GM08714 (cell line): ENCODE results near the gene KRT3.

Experiments used
- H3K4me3 ChIP-seq: fragments of 200-500 bp; sonication (Bioruptor generic); 2 replicates; pipeline ENCODE4 v1.5.1; 2014; ENCODE audit warnings: mild to moderate bottlenecking, low read length, inconsistent platforms
- ZNF274 ChIP-seq: IDR thresholded peaks from 2 replicates; pipeline ENCODE4 v1.6.1; 2012; ENCODE audit warnings: mild to moderate bottlenecking, low read depth, low read length

KRT3 gene

DNA sequence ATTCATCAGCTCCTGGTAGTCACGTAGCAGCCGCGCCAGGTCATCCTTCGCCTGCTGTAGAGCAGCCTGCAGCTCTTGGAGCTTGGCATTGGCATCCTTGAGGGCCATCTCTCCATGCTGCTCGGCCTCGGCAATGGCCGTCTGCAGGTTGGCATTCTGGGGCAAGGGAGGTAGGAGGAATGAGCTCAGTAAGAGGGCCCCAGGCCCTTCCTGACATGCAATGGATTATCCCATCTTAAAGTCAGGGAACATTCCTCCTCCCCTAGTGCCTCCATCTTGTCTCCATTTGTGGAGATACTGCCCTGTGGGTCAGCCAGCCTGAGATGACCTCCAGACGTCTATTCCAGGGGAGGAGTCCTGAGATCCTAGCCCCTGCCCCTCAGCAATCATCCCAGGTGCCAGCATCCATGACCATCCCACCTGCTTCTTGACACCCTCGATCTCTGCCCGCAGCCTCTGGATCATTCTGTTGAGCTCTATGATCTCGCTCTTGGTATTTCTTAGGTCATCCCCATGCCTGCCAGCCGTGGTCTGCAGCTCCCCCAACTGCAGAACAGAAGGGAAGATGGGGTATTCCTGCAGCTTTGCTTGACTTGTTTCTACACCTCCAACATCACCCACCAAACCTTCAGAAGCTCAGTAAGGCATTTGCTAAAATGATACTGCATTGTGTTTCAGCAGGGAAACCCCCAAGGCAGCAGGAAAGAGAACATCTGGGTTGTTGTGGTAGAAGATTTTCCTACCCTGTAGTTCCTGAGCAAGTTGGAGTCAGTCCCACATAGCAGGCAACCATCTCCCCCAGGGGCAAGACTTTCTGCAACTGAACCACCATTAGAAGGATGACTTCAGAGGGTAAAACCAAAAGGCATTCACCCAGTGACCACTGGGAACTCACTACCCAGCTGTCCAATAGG is 4.4 kb downstream of the KRT3 start:
- H3K4me3 ChIP-seq = no peak overlapping the region
- no peak for TF ChIP-seq ZNF274

- H3K4me3 ChIP-seq = no peak overlapping the region
These were observed 5.3 kb downstream of the KRT3 start for GRCh38 chr12:52790427-52791270.

GRCh38 chr12:52789637-52790426 is 6.1 kb downstream of the KRT3 start:
- no peak overlapping the region for H3K4me3 ChIP-seq
- TF ChIP-seq ZNF274 = no peak

More at GRCh38 chr12:52790427-52791270, 5.3 kb downstream of the KRT3 start:
- TF ChIP-seq ZNF274 = no peak

DNA sequence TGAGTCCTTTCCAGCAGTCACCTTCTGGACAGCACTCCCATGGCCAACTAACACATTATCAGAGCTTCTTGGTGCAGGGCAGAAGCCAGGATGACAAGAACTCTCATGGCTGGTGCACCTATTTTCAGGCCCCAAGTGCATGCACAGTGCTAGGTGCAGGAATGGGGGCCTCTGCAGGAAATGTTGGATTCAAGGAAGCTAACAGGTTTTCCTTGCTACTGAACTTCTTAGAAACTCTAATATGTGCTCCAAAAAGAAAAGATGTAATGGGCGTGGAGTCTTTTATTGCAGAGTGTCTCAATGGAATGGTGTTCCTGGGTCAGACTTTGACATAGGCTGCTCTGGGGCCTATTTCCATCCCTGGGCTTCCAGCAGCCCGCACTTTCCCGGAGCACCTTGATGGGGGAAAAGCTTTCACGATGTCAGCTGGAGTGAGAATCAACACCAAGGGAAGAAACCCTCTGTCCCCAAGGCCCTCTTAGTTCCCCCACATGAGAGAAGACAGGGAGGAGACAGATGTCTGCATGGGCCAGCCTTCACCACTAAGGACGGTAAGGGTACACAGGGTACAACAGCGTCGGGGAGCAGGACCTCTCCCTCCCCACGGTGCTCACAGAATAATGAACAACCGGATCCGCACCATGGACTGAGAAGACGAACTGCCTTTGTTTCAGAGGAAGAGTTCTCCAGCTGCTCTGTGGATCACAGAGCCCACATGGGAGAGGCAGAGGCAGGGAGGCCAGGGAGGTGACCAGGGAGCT is 6.9 kb downstream of the KRT3 start:
- TF ChIP-seq ZNF274 = no peak
- no peak overlapping the region for H3K4me3 ChIP-seq

DNA sequence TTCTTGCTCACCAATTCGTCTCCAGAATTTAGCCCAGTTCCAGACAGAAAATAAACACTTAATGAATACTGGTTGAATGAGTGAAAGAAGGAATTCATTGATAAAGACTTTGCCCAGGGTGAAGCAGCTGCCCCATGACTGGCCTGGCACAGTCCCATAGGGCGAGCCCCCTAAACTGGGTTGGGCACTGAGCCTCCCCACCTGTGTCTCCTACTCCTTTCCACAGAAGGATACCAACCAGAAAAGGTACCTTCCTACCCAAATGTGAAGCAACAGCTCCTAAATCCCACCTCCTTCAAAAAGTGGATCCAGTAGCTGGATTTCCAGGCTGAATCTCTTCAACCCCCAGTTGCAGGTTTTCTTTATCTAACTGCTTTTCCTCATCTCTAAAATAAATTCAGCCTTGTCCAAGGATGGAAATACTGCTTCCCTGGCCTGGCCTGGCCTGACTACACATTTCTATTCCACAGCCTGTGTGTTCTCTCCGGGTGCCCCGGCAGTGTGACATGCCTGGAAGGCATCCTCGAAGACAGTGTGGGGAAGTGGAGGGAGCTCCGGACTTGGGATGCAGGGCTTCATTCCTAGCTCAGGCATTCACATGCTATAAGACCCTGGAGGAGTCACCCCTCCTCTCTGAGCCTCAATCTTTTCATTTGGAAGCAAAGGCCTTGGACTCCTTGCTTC is 7.6 kb downstream of the KRT3 start:
- no peak for TF ChIP-seq ZNF274
- no peak overlapping the region for H3K4me3 ChIP-seq

DNA sequence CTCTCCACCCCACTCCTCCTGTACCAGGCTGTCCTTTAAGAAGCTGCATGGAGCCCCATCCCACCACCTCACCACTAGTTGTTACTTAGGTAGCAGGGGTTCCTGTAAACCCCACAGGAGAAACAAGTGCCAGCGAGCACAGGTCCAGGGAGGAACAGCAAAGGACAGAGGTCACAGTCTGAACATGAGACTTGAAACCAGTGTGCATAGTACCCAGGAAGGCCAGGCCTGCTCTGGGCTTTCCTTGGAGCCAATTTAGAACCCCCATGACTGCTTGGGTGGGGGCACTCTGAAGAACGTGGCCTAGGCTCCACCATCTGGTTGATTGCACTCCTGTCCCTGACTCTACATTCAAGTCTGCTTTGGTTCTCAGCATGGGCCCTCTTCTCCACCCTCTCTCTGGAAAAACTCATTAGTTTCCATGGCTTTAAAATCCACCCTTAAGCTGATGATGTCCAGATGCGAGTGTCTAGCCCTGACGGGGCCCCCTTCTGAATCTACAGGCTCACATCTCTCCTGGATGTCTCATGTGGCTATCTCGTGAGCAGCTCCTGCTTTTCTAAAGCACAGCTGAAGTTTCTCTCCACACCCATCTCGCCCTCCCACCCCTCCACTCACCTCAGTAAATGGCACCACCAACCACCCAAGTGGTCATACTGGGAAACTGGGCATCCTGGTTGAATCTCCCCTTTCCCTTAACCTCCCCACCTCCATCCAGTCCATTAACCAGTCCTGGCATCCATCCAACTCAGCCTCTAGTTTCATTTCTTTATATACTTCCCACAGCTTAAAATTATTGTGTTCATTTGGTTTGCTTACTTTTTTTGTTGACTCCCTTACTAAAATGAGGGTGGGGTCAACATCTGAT is 8.4 kb downstream of the KRT3 start:
- no peak for TF ChIP-seq ZNF274
- H3K4me3 ChIP-seq = no peak overlapping the region

- TF ChIP-seq ZNF274 = no peak
- no peak overlapping the region for H3K4me3 ChIP-seq
These were observed 11.0 kb downstream of the KRT3 start for GRCh38 chr12:52784909-52785308.

- H3K4me3 ChIP-seq = no peak overlapping the region
- no peak for TF ChIP-seq ZNF274
These were observed 12.2 kb downstream of the KRT3 start for GRCh38 chr12:52783563-52784316.

DNA sequence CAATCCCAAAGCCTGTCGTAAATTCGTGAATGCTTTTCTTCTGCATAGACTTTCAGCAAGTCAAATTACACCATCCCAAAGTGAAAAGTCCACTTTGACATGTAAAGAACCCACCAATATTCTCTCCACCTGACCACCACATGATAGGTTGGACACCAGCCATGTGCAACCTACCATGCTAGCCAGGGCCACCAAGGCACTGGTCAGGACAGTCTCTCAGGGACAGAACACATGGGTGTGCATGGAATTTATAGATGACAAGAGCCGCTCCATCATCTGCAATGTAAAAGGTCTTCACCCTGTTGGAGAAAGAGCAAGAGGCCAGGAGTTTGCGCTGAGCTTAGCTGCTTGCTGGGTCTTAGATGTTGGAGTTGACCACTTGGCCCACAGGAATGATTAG is 13.4 kb downstream of the KRT3 start:
- TF ChIP-seq ZNF274 = no peak

GRCh38 chr12:52781399-52782082 is 14.4 kb downstream of the KRT3 start:
- H3K4me3 ChIP-seq = no peak overlapping the region
- no peak for TF ChIP-seq ZNF274

More for the DNA sequence above, 13.4 kb downstream of the KRT3 start:
- no peak overlapping the region for H3K4me3 ChIP-seq

DNA sequence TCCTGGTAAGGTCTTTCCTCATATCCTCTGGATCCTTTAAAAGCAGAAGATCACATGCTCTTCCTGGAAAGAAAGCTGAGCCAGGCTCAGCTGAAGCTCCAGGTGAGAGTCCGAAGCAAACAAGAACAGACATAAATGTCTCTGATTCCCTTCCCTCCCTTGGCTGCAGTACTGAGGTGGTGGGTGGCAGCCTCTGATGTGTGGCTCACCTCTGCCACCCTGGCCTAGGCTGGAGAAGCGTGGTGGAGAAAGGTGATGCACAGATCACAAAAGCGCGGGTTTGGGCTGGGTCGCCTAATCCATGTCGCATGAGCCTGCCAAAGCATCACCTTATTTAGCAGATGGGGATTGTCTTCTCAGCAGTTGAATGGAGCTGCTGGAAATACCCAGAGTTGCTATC is 16.0 kb downstream of the KRT3 start:
- no peak overlapping the region for H3K4me3 ChIP-seq
- TF ChIP-seq ZNF274 = no peak
